RKO (cell line): ENCODE measurements around the gene CALD1.

Experiments used
- DNase-seq: peaks from one replicate; pipeline ENCODE4 v3.0.0-alpha.2; 2016; ENCODE audit warnings: low spot score

The CALD1 gene

DNA sequence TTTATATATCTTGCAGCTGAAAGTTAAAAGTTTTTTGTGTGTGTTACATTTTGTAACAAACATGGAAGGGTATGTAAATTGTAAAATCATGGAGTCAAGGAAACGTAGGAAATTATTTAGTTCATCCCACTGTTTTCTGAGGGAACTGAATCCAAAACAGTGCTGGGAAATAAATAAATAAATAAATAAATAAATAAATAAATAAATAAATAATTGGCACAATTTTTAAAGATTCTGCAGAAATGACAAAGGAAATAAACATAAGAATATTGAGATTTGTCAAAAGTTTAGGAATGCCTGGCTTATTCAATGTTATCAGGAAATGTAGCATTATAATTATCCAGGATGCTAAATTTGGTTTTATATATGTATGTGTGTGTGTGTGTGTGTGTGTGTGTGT is 115.5 kb downstream of the CALD1 start:
- DNase-seq = no peak

DNA sequence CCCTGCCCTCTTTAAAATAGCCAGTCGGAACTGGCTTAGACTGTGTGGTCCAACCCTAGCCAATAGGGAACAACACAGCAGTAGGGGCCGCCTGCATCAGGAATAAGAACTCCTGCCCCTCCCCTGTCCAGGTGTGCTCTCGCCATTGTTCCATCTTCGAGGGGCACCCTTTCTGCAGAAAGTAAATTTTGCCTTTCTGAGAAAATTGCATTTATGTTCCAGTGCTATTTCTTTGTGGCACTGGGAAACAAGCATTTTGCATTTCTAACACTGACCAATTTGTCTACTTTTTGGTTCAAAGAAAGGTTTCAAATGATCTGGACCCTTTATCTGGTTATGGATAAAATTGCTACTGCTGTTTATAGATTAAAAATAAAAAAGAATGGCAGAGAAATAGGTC is 116.6 kb downstream of the CALD1 start:
- no peak for DNase-seq

DNA sequence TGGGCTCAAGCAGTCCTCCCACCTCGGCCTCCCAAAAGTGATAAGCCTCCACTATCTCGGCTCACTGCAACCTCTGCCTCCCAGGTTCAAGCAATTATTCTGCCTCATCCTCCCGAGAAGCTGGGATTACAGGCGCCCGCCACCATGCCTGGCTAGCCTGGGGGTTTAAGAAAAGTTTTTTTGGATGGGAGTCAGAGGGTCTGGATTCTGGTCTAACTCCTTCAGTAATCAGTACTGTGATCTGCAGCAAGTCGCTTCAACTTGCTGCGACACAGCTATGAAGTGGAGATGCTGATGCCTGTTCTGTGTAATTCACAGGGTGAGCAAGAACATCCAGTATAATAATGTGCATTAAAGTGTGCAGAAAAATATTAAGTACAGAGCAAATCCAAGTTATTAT is 118.5 kb downstream of the CALD1 start:
- DNase-seq = no peak

DNA sequence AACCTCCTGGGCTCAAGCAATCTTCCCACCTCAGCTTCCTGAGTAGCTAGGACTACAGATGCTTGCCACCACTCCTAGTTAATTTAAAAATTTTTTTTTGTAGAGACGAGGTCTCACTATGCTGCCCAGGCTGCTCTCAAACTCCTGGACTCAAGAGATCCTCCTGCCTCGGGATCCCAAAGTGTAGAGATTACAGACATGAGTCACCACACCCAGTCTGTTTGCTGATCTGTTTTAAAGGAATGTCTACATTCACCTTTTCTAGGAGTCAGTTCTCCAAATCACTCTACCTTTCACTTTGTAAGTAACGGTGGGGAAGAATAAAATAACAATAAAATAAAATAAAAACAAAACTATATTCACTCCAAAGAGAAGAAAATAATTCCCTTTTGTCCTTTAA is 120.3 kb downstream of the CALD1 start:
- DNase-seq = peak; percentile 28

DNA sequence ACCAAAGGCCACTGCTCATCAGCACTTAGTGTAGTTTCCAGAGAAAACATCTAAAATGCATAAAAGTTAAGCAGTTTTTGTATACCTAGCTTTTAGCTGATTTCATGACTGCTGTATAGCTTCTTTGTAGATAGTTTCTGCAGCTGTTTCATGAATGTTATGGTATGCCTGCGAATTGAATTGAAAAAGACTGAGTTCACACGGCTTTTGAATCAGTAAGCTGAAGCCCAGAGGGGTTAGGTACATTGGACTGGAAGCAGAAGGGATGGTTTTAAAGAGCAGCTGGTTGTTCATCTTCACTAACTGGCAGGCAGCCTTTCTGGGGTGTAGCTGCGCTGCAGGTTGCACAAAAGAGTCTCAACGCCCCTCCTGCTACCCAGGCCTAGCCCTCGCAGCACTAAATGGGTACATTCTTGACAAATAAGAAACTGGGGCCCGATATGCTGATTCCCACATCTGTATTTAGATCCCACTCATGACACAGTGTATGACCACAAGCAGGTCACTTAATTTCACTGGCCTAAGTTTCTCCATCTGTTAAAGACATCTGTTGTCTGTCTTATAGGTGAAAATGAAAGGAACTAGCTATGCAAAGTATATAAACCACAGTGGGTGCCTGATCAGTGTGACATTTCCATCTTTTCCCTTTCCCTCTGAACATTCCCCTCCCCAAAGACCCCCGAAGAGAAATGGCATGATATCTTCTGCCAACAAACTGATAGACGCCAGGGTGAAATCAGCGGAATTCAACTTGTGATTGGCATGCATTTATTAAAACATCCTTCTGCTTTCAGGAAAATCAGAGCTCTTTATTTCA is 120.9 kb downstream of the CALD1 start:
- DNase-seq = no peak

DNA sequence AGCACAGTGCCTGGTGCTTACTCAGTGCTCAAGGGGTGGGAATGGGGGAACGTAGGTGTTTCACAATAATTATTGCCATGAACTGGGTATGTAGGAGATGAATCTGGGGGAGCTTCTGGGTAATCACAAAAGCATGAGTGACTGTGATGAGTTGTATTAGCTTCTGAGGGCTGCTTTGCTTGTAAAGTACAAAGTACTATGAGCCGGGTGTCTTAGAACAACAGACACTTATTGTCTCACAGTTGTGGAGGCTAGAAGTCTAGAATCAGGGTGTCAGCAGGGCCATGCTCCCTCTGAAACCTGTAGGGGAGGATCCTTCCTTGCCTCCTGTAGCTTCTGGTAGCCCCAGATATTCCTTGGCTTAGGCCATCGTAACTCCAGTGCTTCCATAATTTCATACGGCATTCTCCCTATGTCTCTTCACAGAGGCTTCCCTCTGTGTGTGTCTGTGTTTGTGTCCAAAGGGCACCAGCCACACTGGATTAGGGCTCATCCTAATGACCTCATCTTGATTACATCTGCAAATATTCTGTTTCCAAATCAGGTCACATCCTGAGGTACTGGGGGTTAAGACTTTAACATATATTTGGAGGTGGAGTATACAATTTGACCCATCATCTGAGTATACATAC is 122.1 kb downstream of the CALD1 start:
- DNase-seq = no peak

DNA sequence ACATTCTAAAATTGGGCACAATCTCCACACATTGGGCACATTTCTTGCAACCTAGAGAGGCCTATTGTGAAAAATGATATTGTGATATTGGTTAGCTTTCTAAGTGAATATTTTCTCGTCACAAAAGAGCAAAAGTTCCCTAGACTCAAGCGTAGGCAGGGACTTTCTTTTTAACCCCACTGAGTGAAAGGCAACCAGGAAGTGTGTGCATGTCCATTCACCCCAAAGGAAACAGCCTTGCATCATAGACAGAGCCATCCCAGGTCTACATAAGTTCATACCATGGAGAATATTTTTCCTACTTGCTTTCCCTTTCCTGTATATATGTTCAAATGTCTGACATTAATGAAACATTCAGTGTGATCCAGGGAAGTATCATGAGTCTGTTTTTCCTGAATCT is 122.6 kb downstream of the CALD1 start:
- no peak for DNase-seq

DNA sequence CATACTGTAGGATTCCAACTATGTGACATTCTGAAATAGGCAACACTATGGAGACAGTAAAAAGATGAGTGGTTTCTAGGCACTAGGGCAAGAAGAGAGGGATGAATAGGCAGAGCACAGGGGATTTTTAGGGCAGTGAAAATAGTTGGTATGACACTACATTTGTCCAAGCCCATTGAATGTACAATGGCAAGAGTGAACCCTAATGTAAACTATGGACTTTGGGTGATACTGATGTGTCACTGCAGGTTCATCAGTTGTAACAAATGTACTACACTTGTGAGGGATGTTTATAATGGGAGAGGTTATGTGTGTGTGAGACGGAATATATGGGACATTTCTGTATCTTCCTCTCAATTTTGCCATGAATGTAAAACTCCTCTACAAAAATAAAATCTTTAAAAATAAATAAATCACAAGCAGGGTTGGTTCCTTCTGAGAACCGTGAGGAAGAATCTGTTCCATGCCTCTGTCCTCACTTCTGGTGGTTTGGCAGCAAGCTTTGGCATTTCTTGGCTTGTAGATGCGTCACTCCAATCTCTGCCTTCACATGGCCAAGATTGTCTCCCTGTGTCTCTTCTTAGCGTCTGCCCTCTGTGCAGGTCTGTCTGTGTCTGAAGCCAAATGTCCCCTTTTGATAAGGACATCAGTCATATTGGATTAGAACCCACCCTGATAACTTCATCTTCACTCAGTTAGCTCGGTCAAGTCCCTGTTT is 123.8 kb downstream of the CALD1 start:
- DNase-seq = no peak

DNA sequence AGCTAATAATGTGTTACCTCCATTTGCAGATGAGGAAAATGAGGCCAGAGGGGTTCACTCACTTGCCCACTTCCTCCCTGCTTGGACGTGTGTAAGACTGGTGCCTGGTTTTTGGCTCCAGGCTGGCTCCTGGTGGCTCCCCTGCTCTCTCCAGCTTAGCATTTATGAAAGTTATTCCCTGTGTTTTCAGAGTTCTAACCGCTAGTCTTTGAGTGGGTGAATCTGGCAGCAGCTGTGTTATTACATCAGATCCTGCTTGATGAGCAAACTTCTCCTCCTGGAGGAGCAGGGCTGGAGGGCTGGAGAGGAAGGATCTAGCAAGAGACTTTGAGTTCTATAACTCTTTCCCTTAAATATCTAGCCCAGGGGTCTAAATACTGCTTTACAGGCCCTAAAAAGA is 125.9 kb downstream of the CALD1 start:
- DNase-seq = peak; percentile 30

DNA sequence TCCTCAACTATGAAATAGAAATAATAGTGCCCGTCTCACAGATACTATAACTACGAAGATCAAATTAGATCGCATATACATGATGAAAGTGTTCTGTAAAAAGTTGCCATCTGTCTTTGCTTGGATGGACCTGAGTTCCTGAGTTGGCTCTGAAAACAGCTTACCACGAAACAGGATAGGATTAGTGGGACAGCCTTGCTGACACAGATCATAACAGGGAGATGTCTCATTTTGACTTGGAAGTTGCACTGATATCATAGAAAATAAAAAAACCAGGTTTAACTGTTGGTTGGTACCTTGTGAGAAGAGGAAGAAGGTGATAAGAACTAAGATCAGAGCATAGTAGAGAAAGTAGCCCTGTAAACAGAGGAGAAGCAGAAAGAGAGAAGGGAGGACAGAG is 127.6 kb downstream of the CALD1 start:
- DNase-seq = no peak

DNA sequence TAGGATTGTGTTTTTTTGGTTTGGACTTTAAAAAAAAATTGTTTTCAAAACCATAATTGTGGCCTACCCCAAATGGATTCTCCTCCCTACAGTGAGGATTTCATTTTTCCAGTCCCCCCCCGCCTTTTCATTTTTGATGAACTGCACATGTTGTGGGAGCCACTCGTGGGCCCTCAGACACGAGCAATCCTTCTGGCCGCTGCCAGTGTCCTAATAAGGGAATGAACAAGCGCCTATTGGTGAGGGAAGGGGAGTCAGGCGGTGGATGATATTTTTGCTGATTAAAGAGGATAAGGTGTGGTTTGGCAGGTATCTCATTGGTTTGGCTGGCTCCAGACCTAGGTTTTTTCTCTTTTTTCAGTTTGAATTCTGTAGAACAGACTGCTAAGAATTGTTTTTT is 128.2 kb downstream of the CALD1 start:
- DNase-seq = no peak

DNA sequence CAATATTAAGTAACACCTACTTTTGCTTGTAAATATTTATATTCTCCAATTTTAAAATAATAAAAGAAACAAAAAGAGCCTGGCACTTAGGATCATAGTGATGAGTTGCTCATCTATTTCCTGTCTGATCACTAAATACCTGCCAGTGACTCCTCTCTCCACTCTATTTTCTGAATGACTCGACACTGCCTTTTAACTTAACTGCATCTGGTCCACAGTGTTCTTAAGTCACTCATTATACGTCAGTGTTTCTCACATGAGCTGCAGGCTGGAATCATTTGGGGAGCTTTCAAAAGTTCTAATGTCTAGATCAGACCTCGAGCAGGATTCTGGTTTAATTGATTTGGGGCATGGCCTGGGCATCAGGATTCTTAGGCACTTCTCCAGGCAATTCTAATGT is 128.9 kb downstream of the CALD1 start:
- DNase-seq = peak; percentile 25

DNA sequence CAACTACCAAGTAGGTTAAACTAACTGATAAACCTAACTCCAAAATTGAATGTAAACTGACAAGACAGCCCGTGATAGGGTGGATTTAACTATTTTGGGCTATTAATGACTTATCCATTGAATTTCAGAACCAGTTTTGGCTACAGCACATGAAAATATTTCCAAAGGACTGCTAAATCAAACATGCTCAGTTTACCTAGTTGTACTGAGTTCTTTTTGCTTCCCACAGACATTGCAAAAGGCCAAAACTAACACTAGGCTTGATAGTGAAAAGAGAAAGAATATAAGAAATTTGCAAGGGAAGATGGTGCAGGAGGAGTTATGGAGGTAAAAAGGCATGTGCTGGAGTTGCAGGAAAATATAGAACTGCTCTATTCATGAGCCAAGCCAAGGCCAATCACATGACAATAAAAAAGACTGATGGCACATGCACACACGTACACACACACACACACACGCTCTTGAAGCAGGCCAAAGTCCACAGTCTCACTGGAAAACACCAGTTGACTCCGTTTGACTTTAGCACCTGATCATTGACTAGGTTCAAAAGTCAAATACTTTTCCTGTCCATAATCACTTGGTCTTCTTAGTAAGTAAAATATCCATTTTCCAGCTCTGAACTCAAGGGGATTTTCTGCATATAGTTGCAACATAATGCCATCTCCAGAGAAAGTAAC is 130.9 kb downstream of the CALD1 start:
- DNase-seq = no peak

DNA sequence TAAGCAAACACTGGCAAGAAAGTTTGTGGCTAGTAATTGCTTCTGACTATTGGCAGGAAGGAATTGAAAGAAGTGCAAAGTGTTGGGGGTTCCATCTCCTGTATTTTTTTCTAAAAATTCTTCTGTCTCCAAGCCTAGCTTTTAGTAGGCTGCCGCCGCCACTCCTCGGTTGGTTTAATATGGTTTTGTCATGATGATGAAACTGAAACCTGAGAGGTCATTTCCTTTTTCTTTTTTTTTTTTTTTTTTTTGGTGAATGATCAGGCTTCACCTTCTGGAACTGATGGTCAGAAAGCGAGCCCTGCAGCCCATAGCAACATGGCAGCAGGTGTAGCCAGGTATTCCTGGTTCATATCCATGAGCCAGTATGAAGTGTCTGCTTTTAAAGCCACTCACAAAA is 131.5 kb downstream of the CALD1 start:
- DNase-seq = no peak

DNA sequence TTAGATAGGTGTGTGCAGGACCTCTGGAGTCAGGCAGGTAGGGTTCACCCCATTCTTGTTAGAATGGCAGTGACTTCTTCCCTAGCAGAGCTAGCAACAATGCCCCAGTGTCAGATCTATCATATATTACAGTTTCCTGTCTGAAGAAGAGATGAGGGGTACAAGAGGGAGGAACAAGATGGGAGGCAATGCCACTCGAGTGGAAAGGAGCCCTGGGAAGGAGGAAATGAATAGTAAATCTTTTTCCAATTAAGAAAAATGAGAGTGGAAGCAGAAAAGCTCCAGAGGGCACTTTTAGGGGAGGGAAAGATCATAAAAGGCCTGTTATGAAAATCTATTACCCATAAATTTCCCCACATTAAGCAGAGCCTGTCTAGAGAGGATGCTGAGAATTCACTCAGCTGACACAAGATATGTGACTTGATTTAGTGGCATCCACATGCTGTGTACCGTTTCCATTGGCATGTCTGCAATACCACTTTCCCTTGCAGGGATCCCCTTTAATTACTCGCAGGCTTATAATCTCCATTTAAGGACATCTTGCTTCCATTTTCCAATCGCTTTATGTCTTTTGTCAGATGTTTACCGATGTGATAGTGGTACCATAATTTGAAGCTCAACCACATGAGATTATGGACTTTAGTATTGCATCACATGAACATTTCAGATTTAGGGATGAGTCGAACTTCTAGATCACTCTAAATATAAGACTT is 136.9 kb downstream of the CALD1 start:
- DNase-seq = no peak

DNA sequence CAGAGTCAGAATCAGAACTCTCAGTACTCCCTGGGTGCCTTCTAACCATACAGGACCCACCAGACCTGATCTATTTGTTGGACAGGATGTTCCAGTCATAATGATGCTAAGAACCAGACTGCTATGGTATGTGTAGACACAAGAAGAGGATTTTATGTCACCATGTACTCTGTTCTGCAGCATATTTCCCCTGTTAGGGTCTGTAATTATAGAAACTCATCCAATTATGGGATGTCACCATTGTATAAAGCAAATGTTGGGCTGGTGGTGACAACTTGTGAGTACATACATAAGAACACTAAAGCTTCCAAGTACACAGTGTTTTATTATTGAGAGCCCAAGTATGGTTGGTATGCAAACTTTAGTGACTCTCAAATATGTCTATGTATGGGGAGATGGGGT is 139.8 kb downstream of the CALD1 start:
- no peak for DNase-seq

DNA sequence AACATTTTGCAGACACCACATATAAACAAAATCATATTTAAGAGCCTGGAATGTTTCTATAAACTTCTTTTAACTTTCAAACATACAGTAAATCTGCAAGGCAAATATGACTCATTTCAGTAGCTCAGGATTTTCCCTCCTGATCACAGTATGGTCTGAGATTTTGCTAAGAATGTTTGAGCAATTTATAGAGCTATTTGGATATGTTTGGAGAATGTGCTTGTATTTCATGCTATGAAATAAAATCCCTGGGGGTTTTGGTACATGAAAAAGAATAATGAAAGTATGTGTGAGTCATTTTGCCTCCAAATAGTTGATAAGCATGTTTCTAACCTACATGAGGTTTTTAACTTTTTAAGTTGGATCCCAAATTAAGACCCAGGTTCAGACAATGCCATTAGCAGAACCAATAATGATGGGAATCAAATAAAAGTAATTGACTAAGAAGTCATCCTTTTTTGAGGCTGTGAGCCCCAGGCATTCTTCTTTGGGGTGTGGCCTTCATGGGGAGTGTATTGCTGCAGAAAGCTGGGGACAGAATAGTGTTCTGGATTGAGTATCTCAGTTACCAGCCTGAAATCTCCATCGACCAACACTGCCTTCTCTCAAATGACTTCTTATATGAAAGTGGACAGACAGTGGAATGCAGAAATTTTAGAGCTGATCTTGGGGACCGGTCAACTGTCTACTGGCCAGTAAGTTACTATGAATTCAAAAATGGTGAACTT is 140.8 kb downstream of the CALD1 start:
- DNase-seq = no peak

DNA sequence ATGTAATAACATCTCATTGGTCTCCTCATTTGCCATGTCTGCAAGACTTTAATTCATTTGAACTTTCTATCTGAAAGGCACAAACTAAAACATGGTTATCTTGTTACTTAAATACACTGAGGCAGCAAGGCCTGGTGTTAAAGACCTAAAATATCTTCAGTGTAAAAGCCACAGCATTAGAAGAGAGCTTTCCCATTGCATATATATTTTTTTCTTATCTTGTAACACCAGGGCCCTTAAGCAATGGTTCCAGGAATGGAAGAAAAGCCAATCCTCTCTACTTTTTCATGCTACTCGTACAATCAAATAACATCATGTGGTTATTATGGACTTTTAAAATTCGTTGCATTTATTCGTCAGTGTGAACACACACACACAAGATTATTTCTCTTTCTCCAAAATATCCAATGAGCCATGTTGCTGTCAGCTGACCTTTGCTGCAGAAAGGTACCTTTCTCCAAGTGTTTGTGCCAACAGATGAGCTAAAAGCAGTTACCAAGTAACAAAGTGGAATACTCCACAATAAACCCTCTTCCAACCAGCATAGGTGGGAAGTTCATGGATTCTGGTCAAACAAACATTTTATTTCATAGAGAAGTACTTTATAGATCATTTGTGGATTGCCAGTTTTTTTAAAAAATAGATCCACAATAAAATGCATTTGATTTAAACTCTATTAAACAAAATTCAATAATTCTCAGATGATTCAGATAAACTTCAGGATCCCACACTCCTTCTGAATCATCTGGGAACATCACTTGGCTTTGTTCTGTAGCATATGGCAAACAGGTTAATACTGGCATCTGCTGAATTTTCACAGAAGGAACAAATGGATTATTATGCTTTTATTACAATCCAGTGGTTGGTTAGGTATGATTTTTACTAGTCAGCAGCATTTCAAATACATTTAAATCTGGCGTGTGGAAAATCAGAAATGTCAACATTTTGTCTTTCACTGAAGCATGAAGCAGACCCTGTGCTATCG is 143.6 kb downstream of the CALD1 start:
- DNase-seq = no peak

DNA sequence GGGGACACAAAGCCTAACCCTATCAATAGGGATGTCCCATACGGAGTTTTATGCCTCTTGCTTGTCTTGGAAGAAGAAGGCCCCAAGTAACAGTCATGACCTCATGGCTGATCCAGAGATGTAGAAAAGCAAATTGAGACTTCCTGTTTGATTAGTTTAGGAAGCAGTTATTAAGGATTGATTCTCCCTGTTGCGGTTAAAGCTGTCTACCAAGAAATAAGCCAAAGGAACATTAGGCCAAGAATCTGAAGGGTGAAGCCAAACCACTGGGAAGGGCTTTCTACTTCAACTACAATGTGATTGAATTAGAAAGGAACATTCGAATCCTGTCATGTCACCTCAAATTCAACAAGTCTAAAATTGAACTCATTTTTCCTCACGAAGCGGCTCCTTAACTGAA is 146.3 kb downstream of the CALD1 start:
- DNase-seq = no peak

DNA sequence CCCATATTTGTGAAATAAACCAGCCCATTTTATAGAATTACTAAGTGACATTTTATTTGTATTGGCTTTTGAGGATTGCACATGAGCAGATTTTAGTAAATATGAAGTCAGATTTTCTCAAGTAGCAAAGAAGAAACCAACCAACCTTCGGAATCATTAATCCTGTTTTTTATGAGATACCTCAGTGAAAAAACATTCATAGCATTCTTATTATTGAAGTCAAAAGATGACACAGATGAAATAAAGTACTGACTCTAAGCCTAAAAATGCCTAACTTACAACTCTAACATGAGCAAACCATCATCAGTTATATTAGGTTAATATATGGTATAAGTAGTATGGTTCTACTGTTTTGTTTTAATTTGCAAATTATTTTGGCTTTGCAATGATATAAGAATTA is 147.0 kb downstream of the CALD1 start:
- DNase-seq = no peak
